GM20431 (cell line): Measurements from ENCODE around the gene CACNA1B.
"Not testable (repeated sequence)": the region's sequence is repeated elsewhere in the genome, so short reads cannot be mapped to it uniquely, and the experiment has no call there.

Source experiments
- in situ Hi-C: fragments of 300-500 bp; cut with MseI, MboI; formaldehyde crosslinking; loops from one replicate; pipeline ENCODE4 v1.15.0; 2020; ENCODE audit warnings: low sequenced_read_pairs; ENCODE audit not compliant: unreplicated experiment

Gene CACNA1B

GRCh38 chr9:138009016-138009802 lies 131.6 kb downstream of the CACNA1B start:
- in situ Hi-C loops = no loop called here

- in situ Hi-C loops = no loop called here
These were observed 132.5 kb downstream of the CACNA1B start for GRCh38 chr9:138009803-138010690.

GRCh38 chr9:138010861-138011260 lies 133.3 kb downstream of the CACNA1B start:
- in situ Hi-C loops = no loop called here

DNA sequence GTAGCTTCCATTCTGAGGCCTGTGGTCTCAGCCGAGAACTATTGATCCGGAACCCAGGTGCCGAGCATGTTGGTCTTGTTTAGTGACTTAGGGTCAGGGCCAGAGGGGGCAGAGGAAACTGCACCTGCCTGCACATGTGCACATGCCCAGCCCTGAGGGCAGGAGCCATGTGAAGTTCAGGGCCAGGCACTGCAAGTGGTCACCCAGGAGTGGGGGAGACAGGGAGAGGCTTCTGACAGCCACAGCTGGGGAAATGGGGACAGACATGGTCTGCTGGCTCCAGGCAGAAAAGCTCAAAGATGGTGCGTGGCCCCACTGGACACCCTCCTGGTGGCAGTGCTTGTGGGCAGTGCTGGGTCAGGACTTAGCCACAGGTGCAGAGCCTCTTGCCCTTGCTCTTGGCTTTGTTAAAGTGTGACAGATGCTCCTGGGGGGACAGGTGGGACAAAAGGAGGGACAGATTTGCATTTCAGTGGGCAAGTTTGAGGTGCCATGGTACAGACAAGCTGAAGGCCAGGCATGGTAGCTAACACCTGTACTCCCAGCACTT lies 134.4 kb downstream of the CACNA1B start:
- in situ Hi-C loops = no loop called here

DNA sequence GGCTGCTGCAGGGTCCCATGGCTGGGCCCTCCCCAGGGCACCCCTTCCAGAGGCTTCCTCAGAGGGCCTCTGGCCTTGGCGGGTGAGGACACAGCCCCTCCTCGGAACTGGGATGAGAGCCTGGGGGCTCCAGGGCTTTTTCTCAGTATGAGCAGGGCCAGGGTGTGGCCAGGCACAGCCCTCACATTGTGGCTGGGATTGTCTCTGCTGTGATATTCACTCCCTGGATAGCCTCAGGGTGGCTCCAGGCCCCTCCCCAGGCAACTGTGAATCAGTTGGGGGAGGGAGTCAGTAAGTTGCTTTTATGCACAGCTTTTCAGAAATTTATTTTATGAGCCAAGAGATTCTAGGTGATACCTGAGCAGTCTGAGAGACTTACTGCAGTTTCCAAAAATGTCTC lies 135.7 kb downstream of the CACNA1B start:
- in situ Hi-C loops = no loop called here

DNA sequence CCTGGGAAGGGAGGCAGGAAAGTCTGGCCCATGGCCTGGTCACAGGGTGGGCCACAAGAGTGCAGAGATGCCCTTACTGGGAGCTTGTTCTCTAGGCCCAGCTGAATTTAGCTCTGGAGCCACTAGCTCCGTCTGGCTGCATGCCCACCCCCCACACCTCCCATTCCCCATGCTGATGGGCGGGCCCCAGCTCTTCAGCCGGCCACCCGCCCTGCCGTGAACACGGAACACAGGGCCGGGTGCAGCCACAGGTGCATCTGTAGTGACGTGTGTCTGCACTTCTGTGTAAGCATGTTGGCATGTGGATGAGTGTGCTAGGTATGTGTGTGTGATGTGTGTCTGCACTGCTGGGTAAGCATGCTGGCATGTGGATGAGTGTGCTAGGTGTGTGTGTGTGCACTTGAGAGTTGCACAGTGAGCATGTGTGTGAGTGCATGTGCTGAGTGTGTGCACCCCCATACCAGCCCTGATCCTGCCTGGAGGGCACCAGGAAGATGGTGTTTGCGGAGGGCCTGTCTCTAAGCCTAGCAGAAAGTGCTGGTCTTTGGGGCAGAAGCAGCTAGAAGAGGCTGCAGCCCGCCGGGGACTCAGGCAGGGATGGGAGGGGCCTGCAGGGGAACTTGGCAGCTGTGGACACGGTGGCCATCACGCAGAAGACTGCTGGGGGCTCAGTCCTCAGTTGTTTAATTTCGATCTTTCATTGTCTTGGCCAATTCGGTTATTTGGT lies 136.4 kb downstream of the CACNA1B start:
- in situ Hi-C loops = no loop called here

DNA sequence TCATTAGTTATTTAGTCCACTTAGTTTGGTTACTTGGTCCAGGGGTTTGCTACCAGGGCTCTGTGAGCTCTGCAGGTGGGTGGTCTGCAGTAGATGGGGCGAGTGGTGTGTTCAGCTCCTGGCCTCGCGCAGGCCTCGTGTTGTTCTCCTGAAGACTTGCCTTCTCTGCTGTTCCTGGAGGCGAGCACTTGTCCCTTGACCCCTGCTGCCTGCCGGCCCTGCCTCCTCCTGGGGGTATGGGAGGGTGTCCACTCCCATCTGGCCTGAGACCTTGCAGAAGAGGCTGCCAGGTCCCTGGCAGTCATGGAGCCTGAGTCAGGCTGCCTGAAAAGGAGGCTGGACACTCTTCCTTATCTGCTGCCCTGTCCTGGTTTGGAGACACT lies 137.0 kb downstream of the CACNA1B start:
- in situ Hi-C loops = no loop called here

- in situ Hi-C loops = no loop called here
These were observed 137.6 kb downstream of the CACNA1B start for GRCh38 chr9:138015021-138015829.

GRCh38 chr9:138016406-138017187 lies 139.0 kb downstream of the CACNA1B start:
- in situ Hi-C loops = no loop called here

- in situ Hi-C loops = no loop called here
These were observed 139.6 kb downstream of the CACNA1B start for GRCh38 chr9:138017200-138017599.

DNA sequence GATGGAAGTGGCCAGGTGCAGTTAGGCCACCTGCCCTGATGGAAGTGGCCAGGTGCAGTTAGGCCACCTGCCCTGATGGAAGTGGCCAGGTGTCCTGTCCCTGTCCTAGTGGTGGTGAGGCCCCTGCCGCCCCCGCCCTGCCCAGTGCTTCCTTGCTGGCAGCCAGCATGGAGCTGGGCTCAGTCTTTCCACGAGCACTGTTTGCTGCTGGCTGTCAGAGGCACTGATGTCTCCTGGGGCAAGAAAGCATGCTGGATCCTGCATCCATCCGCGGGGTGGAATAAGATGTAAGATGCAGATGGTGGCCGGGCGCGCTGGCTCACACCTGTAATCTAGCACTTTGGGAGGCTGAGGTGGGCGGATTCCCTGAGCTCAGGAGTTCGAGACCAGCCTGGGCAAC lies 141.9 kb downstream of the CACNA1B start:
- in situ Hi-C loops = not testable (repeated sequence)

- in situ Hi-C loops = no loop called here
These were observed 142.7 kb downstream of the CACNA1B start for GRCh38 chr9:138020120-138020794.

DNA sequence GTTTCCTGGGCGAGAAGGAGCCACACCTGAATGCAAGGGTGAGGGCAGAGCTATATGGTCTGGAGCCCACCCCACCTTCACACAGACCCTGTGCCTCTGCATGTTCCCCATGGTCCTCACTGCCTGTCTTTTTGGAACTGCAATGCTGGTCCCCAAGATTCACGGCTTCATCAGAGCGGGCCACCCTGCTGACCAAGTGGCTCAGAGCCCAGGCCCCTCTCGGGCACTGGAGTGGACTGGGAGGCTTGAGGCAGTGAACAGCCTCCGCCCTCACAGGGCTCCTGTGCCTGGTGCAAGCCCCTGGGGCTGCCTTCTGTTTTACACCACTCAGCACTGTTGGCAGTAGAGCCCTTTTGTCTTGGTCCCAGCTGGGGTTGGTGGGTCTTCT lies 143.2 kb downstream of the CACNA1B start:
- in situ Hi-C loops = no loop called here

- in situ Hi-C loops = no loop called here
These were observed 143.9 kb downstream of the CACNA1B start for GRCh38 chr9:138021251-138022056.

DNA sequence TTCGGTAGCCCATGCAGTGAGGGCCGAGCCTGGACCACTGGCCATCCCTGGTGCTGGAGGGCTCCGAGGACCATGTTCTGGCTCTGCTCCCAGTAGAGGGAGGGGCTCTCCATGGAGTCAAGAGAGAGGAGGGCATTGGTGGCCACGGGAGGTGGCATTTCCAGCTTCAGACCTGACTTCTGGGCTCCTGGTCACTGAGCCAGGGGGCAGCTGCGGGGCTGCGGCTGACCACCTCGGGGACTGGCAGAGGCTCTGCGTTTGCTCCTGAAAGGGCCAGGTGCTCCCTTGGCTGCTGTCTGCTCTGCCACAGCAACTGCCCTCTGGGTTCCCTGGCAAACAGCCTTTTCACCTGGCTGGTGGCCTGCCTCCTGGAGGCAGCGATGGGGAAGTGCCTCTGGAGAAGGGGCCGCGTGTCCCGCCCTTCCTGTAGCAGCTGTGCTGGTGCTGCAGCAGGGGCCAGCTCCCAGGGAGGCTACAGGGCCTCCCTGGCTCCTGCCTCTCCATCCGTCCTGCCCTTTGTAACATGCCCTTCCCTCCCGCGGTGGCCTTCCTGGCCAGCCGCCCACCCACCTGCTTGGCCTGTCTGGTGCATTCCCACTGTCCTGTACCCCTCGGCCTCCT lies 144.6 kb downstream of the CACNA1B start:
- in situ Hi-C loops = no loop called here

GRCh38 chr9:138022756-138023393 lies 145.3 kb downstream of the CACNA1B start:
- in situ Hi-C loops = no loop called here
